GM12875 (cell line): ENCODE results near the gene VASP.

Experiments
- H3K4me3 ChIP-seq: one replicate; pipeline ENCODE4 v1.5.1; 2011; ENCODE audit warnings: low read depth, low read length, control low read depth
- TF ChIP-seq, protein P1 (sequence below): IDR thresholded peaks from 2 replicates; pipeline ENCODE4 v1.5.1; 2011; ENCODE audit warnings: low read depth, mild to moderate bottlenecking, control low read depth, inconsistent platforms, low read length, moderate library complexity, borderline replicate concordance; ENCODE audit not compliant: insufficient read depth

VASP gene

GRCh38 chr19:45464852-45465441 lies 42.3 kb upstream of the VASP start:
- no peak overlapping the region for H3K4me3 ChIP-seq
- TF ChIP-seq, protein P1, sequence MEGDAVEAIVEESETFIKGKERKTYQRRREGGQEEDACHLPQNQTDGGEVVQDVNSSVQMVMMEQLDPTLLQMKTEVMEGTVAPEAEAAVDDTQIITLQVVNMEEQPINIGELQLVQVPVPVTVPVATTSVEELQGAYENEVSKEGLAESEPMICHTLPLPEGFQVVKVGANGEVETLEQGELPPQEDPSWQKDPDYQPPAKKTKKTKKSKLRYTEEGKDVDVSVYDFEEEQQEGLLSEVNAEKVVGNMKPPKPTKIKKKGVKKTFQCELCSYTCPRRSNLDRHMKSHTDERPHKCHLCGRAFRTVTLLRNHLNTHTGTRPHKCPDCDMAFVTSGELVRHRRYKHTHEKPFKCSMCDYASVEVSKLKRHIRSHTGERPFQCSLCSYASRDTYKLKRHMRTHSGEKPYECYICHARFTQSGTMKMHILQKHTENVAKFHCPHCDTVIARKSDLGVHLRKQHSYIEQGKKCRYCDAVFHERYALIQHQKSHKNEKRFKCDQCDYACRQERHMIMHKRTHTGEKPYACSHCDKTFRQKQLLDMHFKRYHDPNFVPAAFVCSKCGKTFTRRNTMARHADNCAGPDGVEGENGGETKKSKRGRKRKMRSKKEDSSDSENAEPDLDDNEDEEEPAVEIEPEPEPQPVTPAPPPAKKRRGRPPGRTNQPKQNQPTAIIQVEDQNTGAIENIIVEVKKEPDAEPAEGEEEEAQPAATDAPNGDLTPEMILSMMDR, result no peak

DNA sequence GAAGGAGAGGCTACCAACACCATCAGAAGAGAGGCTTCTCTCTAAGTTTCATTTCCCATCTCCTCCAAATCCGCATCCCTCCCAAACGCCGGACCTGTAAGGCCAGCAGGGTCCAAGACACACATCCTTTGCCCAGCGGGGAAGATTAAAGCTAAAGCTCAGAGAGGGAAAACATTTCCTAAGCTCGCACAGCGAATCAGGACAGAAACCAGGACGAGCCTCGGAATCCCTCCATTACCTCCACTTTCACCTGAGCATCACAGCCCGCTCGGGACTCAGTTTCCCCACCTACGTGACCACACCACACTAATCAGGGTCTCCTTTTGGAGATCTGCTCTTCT lies 40.2 kb upstream of the VASP start:
- TF ChIP-seq, protein P1, result no peak

GRCh38 chr19:45467456-45468158 lies 39.7 kb upstream of the VASP start, which contains the start of gene FOSB:
Gene FOSB (plus strand): TSS chr19:45467996. CDS start chr19:45468587, 591 bp downstream.
- TF ChIP-seq, protein P1, result no peak
- peak within 1 kb of the TSS; percentile 88 for H3K4me3 ChIP-seq

More for the DNA sequence above, 40.2 kb upstream of the VASP start:
- H3K4me3 ChIP-seq, result peak overlapping the region; percentile 46

DNA sequence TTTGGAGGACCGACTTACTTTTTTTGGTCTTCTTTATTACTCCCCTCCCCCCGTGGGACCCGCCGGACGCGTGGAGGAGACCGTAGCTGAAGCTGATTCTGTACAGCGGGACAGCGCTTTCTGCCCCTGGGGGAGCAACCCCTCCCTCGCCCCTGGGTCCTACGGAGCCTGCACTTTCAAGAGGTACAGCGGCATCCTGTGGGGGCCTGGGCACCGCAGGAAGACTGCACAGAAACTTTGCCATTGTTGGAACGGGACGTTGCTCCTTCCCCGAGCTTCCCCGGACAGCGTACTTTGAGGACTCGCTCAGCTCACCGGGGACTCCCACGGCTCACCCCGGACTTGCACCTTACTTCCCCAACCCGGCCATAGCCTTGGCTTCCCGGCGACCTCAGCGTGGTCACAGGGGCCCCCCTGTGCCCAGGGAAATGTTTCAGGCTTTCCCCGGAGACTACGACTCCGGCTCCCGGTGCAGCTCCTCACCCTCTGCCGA lies 39.1 kb upstream of the VASP start:
- TF ChIP-seq, protein P1, result no peak

DNA sequence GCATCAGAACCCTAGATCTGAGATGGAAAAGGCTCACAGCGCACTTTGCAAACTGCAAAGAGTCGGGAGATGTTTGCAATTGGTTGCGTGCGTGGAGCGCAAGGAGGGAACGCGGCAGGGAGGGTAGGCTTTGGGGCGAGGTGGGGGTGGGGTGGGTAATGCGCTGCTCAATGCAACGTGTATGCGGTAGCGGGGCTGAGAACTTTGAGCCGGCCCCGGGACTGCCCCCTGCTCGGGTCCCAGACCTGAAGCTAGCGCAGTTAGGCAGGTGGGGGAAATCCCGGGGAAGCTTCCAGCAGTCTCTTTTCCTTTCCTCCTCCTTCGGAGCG lies 38.5 kb upstream of the VASP start:
- TF ChIP-seq, protein P1, result no peak

More for the DNA sequence above, 39.1 kb upstream of the VASP start:
- H3K4me3 ChIP-seq, result peak overlapping the region; percentile 88

GRCh38 chr19:45469132-45469944 lies 37.9 kb upstream of the VASP start:
- H3K4me3 ChIP-seq, result peak overlapping the region; percentile 88
- TF ChIP-seq, protein P1, result no peak

More for the DNA sequence above, 38.5 kb upstream of the VASP start:
- H3K4me3 ChIP-seq, result peak overlapping the region; percentile 88
